GM21360 (cell line): ENCODE measurements around the gene DIPK1A.

Experiments used
- ATAC-seq: cut with Tn5 transposase; IDR thresholded peaks from one replicate; pipeline ENCODE4 v1.9.1; 2021; ENCODE audit warnings: mild to moderate bottlenecking, moderate library complexity; ENCODE audit not compliant: unreplicated experiment

The DIPK1A gene

GRCh38 chr1:92956254-92957029 is 4.8 kb downstream of the DIPK1A start:
- no peak for ATAC-seq

- peak; percentile 53 for ATAC-seq
Measured at GRCh38 chr1:92953491-92953890, 7.8 kb downstream of the DIPK1A start.

- ATAC-seq, result no peak
Measured at GRCh38 chr1:92952714-92953113, 8.5 kb downstream of the DIPK1A start.

GRCh38 chr1:92951141-92951582 is 10.1 kb downstream of the DIPK1A start:
- peak; percentile 63 for ATAC-seq

GRCh38 chr1:92949937-92950817 is 11.1 kb downstream of the DIPK1A start:
- peak; percentile 36 for ATAC-seq

GRCh38 chr1:92948071-92948470 is 13.2 kb downstream of the DIPK1A start:
- no peak for ATAC-seq

- ATAC-seq, result no peak
Measured at GRCh38 chr1:92945748-92946270, 15.5 kb downstream of the DIPK1A start.

GRCh38 chr1:92944901-92945747 is 16.1 kb downstream of the DIPK1A start:
- peak; percentile 45 for ATAC-seq

- no peak for ATAC-seq
Measured at GRCh38 chr1:92943502-92943847, 17.8 kb downstream of the DIPK1A start.

GRCh38 chr1:92940541-92940940 is 20.7 kb downstream of the DIPK1A start:
- ATAC-seq, result no peak

GRCh38 chr1:92937731-92938130 is 23.5 kb downstream of the DIPK1A start:
- no peak for ATAC-seq

GRCh38 chr1:92936865-92937264 is 24.4 kb downstream of the DIPK1A start:
- no peak for ATAC-seq

- no peak for ATAC-seq
Measured at GRCh38 chr1:92934395-92935378, 26.6 kb downstream of the DIPK1A start.

GRCh38 chr1:92933459-92933858 is 27.8 kb downstream of the DIPK1A start:
- no peak for ATAC-seq

- ATAC-seq, result no peak
Measured at GRCh38 chr1:92931691-92932090, 29.6 kb downstream of the DIPK1A start.

GRCh38 chr1:92929461-92929860 is 31.8 kb downstream of the DIPK1A start:
- peak; percentile 57 for ATAC-seq

- no peak for ATAC-seq
Measured at GRCh38 chr1:92927870-92928269, 33.4 kb downstream of the DIPK1A start.

GRCh38 chr1:92926873-92927272 is 34.4 kb downstream of the DIPK1A start:
- no peak for ATAC-seq

- ATAC-seq, result no peak
Measured at GRCh38 chr1:92924501-92924900, 36.8 kb downstream of the DIPK1A start.

- no peak for ATAC-seq
Measured at GRCh38 chr1:92923664-92924063, 37.6 kb downstream of the DIPK1A start.
